Astrocyte (in vitro differentiated cells and primary cell): ENCODE results near the gene OR2AT4.
"Not testable (repeated sequence)": the region's sequence is repeated elsewhere in the genome, so short reads cannot be mapped to it uniquely, and the experiment has no call there.

ENCODE experiments used
- EZH2 ChIP-seq: IDR thresholded peaks from 2 replicates; pipeline ENCODE4 v1.6.1; 2012; ENCODE audit warnings: mild to moderate bottlenecking, low read length, inconsistent platforms; ENCODE audit not compliant: insufficient read depth
- TF ChIP-seq, protein P1 (sequence below): IDR thresholded peaks from 2 replicates; pipeline ENCODE4 v1.5.1; 2011; ENCODE audit warnings: low read depth, mild to moderate bottlenecking, inconsistent platforms, low read length, moderate library complexity; ENCODE audit not compliant: insufficient read depth

- TF ChIP-seq EZH2: not testable (repeated sequence)
- TF ChIP-seq, protein P1, sequence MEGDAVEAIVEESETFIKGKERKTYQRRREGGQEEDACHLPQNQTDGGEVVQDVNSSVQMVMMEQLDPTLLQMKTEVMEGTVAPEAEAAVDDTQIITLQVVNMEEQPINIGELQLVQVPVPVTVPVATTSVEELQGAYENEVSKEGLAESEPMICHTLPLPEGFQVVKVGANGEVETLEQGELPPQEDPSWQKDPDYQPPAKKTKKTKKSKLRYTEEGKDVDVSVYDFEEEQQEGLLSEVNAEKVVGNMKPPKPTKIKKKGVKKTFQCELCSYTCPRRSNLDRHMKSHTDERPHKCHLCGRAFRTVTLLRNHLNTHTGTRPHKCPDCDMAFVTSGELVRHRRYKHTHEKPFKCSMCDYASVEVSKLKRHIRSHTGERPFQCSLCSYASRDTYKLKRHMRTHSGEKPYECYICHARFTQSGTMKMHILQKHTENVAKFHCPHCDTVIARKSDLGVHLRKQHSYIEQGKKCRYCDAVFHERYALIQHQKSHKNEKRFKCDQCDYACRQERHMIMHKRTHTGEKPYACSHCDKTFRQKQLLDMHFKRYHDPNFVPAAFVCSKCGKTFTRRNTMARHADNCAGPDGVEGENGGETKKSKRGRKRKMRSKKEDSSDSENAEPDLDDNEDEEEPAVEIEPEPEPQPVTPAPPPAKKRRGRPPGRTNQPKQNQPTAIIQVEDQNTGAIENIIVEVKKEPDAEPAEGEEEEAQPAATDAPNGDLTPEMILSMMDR: not testable (repeated sequence)
Measured at GRCh38 chr11:75094382-75094781, 2.3 kb downstream of the OR2AT4 start.
